Stimulated activated CD8-positive, alpha-beta memory T cell treated with anti-CD3 and anti-CD28 coated beads, Interleukin-4, amount 100 ng/mL, for 4 hours (primary cell): ENCODE measurements around the gene CPSF7.
"Not testable (repeated sequence)": the region's sequence is repeated elsewhere in the genome, so short reads cannot be mapped to it uniquely, and the experiment has no call there.

Experiments used
- DNase-seq, 2 donors: peaks; one replicate each; pipeline ENCODE4 v3.0.0-alpha.2; 2020; ENCODE audit warnings: low read depth in 2 of 2, low spot score in 1 of 2

CPSF7 gene, protein sequence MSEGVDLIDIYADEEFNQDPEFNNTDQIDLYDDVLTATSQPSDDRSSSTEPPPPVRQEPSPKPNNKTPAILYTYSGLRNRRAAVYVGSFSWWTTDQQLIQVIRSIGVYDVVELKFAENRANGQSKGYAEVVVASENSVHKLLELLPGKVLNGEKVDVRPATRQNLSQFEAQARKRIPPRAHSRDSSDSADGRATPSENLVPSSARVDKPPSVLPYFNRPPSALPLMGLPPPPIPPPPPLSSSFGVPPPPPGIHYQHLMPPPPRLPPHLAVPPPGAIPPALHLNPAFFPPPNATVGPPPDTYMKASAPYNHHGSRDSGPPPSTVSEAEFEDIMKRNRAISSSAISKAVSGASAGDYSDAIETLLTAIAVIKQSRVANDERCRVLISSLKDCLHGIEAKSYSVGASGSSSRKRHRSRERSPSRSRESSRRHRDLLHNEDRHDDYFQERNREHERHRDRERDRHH

DNA sequence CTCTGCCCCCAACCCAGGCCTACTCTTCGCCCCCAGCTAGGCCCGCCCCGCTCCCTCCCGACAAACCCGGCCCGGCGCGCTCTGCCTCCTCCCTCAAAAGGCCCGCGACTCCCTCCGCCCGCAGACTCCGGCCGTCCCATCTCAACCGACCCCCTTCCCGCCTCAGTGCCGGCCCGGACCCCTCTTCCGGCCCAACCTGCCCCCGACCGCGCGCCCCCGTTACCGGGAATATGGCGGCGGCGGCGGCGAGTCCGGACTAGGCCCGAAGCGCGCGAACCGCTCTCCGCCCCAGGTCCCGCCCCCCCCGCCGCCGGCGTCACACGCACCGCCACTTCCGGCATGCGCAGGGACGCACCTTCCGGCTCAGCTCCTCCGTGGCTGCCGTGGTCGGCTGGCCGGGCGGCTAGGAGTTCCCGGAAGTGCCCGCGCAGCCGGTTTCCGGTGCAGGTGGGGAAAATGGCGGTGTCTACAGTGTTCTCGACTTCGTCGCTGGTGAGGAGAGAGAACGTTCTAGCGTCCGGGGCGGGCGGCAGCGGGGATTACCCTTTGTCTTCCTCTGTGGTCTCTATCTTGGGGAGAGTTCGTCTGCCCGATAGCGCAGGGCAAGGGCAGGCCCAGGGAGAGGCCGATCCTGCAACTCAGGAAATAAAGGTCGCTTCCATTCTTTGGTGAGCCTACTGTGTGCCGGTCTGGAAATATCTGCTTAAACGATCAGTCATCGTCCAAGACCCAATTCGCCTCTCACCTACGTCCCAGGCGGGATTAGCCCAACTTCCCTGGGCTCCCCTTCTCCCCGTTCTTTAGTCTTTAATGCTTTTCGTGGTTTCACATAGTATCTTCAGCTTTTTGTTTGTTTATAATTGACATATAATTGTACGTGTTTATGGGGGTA, at the start of gene CPSF7, which contains the start of gene SDHAF2:
Gene CPSF7 (minus strand): TSS at position 285 of the 892 bp plus-strand sequence. CDS start 740 bp downstream, outside the sequence.
Gene SDHAF2 (plus strand): TSS at position 434 of the 892 bp plus-strand sequence. CDS start 23 bp downstream, at position 457.
- DNase-seq = peak; percentile 92 to 94

DNA sequence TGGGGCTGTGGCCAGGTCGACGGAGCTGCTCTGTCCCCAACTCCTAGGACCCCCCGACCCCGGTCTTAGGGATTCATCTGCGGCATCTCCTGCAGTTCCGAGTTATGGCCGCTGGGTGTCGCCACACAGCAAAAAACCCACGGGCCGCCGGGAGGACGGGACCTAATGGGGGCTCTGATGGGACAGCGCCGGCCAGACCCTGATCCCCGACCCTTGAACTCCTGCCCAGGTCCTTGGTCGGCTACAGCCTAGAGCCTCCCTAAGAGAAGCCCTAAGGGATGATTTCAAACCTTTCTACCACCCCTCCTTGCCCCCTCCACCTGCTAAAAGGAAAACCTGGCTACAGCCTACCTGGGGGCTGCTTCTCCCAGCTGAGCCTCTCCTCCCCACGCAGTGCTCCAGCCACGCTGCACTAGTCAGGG, 48.0 kb upstream of the CPSF7 start:
- peak; percentile 32 to 34 for DNase-seq

DNA sequence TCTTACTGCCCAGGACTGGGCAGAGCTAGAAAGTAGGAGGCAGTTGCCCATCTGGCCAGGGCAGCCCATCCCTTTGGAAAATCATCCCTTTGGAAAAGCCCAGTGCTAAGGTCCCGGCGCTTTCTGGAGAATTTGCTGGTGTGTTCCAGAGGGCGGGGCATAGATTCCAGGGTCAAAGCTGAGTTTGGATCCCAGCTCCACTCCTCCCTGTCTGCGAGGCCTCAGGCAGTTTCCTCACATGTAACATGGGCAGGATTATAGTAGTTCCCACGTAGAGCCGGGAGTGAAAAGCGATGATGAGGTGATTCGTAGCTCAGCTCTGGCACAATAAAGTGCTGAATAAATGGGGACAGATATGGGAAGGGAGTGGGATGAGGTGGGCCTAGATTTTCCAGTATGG, 47.4 kb upstream of the CPSF7 start:
- DNase-seq = no peak

DNA sequence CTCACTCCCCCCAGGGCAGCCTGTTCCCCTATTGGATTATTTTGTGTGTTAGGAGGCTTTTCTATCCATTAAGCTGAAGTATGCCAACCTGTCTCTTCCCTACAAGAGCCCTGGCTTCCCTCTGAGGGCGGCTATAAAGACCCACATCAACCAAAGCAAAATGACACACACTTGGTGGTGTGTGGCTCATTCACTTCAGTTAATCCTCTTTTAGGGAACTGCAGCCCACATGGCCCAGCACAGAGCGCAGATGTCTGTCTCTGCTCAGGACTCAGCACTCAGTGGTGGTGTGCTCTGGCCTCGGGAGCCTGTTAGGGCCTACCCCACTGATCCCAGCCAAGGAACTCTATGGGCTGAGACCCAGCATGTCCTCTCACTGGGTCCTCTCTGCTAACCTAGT, 46.6 kb upstream of the CPSF7 start:
- no peak for DNase-seq

DNA sequence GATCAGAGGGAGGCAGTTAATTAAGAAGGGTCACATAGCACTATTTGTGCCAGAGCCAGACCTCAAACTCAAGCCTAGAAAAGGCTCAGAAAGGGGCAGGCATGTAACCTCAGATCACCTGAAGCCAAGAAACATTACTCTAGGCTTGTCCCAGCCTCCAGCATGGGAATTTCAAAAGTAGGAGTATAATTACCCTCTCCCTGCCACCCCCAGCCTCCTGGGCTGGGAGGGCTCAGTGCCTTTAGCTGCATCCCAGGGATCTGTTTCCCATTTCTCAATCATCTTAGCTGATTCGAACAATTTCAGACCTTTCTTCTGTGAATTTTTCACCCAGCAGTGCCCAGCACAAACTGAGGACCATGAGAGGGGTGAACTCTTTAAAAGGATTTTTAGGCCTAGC, 45.7 kb upstream of the CPSF7 start:
- DNase-seq = no peak

DNA sequence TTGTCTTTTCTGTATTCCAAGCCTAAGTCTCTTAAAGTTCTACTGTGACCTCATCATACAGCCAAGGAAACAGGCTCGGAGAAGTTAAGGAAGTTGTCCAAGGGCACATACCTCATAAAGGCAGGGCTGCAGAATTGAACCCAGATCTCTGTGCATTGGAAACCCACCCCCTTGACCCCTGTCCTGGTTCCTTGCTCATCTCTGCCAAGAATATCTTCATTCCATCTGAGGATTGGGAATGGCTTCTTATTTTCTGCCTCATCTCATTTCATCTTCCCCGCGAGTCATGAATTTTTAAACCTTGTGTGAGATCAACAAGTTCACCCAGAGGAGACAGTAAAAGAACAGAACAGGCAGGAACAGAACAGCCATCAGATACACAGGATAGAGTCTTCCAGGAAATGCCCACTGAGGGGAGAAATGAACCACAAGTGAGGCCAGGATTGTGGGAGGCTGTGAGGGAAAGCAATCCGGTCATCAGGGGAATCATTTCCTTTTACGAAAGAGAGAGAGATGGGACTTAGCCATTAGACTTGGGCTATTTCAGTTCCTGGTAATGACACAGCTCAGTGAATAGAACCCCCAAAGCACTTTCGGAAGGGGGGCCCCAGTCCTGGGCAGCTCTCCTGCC, 44.4 kb upstream of the CPSF7 start:
- no peak for DNase-seq

DNA sequence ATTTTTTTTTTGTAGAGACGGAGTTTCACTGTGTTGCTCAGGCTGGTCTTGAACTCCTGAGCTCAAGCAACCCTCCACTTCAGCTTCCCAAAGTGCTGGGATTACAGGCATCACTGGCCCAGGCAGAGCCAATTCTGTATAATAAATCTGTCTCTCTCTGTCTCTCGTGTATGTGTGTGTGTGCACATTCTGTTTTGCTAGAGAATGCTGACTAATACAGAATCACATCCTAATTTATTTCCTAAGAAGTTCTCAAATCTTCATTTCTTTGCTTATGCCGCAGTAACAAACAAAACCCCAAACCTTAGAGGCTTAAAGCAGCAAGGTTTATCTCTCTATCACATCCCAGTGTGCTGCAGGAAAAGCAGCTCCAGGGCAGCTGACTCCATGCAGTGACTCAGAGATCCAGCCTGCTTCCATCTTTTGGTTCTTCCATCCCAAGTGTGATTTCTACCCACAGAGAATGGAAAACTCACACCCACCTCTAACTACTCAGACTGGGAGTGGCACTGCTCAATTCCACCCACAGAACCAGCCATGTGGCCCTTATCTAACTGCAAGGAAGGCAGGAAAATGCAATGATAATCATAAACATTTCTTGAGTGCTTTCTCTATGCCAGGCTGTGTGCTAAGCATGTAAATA, 43.7 kb upstream of the CPSF7 start:
- no peak for DNase-seq

DNA sequence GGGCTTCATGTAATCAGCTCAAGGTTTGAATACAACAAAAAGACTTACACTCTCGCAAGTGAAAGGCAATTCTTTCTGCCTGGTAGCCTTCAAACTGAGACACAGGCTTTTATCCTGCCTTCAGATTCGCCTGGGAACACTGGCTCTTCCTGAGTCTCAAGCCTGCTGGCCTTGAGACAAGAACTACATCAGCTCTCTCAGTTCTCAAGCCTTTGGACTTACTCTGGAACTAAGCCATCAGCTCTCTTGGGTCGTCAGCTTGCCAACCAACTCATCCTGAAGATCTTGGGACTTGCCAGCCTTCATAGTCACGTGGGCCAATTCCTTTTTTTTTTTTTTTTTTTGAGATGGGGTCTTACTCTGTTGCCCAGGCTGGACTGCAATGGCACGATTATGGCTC, 43.1 kb upstream of the CPSF7 start:
- DNase-seq = no peak

DNA sequence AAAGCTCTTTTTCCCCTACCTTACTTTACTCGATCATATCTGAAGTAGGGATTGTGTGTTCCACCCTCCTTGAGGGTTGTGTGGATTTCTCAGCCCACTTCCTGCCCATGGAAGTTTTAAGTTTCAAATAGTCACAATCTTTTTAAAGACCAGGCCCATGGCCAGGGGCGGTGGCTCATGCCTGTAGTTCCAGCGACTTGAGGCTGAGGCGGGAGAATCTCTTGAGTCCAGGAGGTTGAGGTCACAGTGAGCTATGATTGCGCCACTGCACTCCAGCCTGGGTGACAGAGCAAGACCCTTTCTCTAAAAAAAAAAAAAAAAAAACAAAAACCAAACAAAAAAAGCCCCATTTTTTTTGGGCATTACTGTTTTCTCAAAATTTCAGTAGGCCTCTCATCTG, 42.5 kb upstream of the CPSF7 start:
- DNase-seq = no peak

DNA sequence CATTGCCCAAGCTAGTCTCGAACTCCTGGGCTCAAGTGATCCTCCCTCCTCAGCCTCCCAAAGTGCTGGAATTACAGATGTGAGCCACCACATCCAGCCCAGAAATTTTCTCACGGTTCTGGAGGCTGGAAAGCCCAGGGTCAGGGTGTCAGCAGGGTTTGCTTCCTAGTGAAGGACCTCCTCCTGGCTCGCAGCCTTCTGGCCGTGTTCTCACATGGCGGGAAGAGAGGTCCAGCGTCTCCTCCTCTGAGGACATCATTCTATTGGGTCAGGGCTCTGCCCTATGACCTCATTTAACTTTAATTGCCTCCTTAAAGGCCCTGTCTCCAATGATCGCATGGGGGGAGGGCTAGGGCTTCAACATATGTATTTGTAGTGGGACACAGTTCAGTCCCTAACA, 38.2 kb upstream of the CPSF7 start:
- no peak for DNase-seq

DNA sequence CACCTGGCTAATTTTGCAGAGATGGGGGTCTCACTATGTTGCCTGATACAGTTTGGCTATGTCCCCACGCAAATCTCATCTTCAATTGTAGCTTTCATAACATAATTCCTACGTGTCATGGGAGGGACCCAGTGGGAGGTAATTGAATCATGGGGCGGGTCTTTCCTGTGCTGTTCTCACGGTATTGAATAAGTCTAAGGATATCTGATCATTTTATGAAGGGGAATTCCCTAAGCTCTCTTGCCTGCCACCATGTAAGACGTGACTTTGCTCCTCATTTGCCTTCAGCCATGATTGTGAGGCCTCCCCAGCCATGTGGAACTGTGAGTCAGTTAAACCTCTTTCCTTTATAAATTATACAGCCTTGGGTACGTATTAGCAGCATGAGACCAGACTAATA, 37.8 kb upstream of the CPSF7 start:
- DNase-seq = not testable (repeated sequence)

DNA sequence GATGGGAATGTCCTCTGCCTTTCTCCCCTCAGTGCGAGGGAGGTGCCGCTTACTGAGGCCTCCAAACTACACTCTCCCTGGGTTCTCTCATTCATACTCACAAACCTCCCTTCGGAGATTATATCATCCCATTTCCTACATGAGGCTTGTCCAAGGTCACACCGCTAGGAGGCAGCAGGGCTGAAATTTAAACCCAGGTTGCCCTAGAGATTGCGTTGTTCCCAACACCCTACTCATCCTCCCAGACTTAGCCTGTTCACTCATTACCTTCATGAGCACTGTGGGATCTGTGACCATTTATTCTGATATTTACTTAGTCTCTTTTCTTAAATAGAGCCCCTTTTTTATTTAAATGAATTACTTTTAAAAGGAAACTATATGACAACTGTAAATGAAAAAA, 31.2 kb upstream of the CPSF7 start:
- DNase-seq = no peak

DNA sequence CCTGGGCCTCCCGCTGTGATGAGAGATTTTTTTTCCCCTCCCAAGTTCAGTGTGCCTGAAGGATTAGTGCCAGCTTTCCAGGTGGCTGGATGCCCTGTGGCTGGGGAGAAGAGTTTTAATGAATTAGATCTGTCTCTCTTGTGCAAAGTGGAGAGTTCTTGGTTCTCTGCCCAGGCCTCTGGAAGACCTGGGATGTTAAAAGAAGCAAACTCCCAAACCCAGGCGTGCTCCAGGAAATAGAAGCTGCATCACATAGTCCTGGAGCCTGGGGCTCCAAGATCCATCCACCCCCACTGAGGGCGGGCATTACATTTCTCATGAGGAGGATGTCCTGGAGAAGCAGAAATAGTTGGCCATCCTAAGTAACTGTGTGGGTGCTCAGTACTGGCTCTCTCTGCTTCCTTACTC, 30.7 kb upstream of the CPSF7 start:
- DNase-seq = no peak

DNA sequence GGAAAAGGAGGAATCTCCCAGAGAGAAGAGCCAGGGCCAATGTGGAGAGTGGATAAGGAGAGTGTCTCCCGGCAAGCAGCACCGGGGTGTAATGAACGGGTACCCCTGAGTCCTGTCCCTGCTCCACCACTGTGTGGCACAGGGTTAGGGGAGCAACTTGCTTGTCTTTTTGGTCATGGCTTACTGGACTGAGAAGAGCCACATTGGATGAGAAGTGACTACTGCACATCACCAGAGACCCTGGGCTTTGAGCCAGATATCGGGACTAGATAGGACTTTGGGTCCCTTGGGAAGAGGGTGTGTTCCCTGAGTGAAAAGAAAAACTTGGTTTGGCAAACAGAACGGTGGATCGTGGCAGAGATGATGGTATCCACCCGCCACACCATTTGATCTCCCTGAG, 24.7 kb upstream of the CPSF7 start:
- DNase-seq = no peak

DNA sequence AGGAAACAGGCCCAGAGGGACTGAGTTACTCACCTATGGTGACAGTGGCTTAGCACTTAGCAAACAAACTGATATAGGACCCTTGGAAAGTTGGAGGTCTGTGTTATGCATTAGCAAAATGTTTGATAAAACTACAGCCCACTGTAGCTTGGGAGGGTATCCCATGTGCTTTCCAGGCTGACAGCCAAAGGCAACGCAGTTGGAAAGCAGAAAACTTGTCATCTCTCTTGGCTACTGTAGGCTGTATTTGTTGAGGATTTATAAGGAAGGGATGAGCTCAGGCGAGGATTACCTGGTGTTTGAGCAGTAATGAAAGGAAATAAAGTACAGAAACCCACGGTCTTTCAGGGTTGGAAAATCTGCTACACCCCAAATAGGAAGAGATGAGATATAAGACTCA, 23.9 kb upstream of the CPSF7 start:
- DNase-seq = no peak

DNA sequence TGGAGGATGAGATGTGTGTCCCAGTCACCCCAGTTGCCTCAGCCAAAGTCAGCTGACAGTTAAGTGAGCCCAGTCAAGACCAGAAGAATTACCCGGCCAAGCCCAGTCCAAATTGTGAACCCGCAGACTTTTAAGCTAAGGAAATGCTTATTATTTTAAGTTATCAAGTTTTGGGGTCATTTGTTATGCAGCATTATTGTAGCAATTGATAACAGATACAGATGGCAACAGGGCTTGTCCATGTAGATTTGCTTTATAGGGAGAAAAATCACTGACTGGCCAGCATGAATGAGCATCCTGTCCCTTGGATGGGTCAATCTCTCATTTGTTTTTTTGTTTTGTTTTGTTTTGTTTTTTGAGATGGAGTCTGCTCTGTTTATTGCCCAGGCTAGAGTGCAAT, 23.1 kb upstream of the CPSF7 start:
- DNase-seq = no peak

DNA sequence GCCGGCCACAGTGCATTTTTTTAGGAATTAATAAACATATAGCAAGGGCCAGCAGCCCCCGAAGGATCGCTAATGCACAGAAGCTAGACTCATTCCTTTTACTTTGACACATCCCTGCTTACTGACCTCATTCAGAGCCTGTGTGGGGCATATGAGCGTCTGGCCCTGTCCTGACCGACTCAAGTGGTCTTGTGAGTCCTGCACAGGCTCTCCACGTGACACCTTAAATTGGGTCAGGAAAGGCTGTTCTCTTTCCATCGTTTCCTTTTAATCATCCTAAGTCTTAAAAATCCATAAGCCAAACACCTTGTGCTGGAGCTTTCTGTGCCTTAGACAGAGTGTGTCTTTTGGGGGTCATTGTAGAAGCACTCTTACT, 18.8 kb upstream of the CPSF7 start:
- DNase-seq = no peak

DNA sequence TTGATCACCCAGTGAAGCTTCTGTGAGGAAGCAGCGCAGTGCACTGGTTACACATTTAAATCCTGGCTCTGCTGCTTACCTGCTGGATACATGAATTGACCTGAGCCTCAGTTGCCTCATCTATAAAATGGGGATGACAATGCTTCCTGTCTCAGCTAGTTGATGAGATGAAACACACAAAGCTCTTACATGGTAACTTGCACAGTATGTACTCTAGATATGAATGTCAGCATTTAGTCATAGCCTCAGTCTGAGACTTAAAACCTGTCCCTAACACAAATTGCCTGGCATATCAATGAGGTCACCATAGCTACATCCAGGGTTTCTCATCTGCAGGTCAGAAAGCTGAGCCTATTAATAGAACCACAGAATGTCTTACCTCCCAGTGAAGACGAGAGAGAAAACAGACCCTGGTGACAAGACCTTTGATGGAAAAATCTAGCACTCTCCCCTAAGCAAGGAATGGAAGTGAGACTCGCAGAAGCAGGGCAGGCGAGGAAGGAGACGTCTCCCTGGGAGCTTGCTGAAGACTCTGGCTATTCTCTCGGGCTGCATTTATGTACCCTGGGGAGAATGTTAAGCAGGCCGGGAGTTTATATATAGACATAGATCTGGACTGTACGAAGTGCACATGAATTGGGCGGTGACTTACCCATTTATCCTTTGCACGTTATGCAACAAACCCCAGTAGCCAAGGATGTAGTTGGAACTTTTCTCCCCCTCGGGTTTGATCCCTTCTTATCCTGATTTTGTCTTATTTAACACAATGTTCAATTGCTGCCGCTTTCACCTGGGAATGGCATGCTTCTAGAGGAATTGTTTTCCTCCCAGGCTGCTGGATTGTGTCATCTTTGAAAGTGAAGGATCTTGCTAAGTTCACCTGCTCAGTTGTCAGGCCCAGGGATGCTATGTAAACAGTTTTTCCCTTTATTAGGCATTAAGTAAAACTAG, 18.1 kb upstream of the CPSF7 start:
- no peak for DNase-seq

DNA sequence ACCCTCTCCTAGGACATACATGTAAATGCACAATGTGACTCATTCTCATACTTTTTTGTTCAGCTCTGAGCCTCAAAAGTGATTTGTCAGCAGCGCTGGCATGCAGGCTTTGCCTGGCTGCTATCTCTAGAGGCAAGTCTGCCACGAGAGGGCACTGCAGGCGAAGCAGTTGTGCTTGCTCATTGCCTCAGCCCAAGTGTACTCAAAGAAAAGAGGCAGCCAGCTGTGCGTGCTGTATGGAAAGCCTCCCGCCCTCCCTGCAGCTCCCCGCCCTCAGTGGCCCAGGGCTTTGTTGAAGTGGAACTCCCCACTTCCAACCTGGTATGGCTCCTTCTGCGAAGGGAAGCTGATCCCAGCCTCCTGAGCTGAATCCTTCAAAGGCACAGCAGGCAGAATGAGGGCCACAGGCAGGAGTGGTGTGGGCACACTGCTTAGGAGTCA, 16.5 kb upstream of the CPSF7 start:
- peak; percentile 18 to 32 for DNase-seq

DNA sequence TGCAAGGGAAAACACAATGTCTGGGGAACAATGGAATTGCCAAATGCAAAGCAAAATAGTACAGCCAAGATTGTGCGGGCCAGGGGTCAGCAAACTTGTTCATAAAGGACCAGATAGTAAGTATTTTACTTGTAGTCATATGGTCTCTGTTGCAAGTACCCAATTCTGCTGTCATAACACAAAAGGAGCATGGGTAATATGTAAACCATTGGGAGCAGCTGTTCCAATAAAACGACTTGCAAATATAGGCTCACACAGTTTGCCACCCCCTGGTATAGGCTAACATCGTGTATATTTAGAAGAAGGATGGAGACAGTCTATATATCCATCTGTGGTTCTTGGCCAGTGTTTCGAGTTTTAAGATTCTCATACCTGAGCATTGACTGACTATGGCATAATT, 15.7 kb upstream of the CPSF7 start:
- DNase-seq = no peak
